A673 (cell line): ENCODE measurements around the gene CYB561D2. TPM values are rescaled to one million over a fixed set of nuclear protein-coding genes. Genes with fewer than 3 reads are reported as not detected.

Source experiments
- BruUV-seq: library from RNA; stranded (reverse); fragments of 400-500 nt; replicated peaks from 2 replicates; lab custom pipeline; 2021; lab: Mats Ljungman, UMichigan
- CTCF ChIA-PET: fragments of 300-600 bp; sonication (Branson Sonifier 250); formaldehyde crosslinking; loops from one replicate; lab custom pipeline; 2022; ENCODE audit warnings: antibody characterized with exemption; lab: Charles Lee
- POLR2A ChIA-PET: fragments of 300-600 bp; sonication (Branson Sonifier 250); formaldehyde crosslinking; loops from one replicate; lab custom pipeline; 2022; ENCODE audit warnings: antibody characterized with exemption; ENCODE audit not compliant: low non-redundant PET; lab: Charles Lee
- DNase-seq: peaks from one replicate; pipeline ENCODE4 v3.0.0-alpha.2; 2015; ENCODE audit warnings: low spot score
- H3K27ac ChIP-seq: fragments of 200-600 bp; sonication (generic); 2 replicates; pipeline ENCODE4 v1.5.1; 2016; ENCODE audit warnings: mixed run types, low read depth, mild to moderate bottlenecking, mixed read lengths, antibody characterized with exemption, low read length; ENCODE audit not compliant: poor library complexity, severe bottlenecking
- H3K27me3 ChIP-seq: fragments of 200-600 bp; sonication (generic); replicated peaks from 2 replicates; pipeline ENCODE4 v1.6.1; 2017; ENCODE audit warnings: mixed run types, low read depth, mild to moderate bottlenecking, mixed read lengths, antibody characterized with exemption, low read length; ENCODE audit not compliant: insufficient read depth, poor library complexity
- H3K36me3 ChIP-seq: fragments of 200-600 bp; sonication (generic); 2 replicates; pipeline ENCODE4 v1.6.1; 2016; ENCODE audit warnings: mixed run types, mild to moderate bottlenecking, mixed read lengths, antibody characterized with exemption, low read length; ENCODE audit not compliant: insufficient read depth, poor library complexity, severe bottlenecking
- H3K4me1 ChIP-seq: fragments of 200-600 bp; sonication (generic); 2 replicates; pipeline ENCODE4 v1.6.1; 2017; ENCODE audit warnings: mixed run types, mild to moderate bottlenecking, mixed read lengths, antibody characterized with exemption, low read length; ENCODE audit not compliant: insufficient read depth, poor library complexity, severe bottlenecking
- H3K4me3 ChIP-seq: fragments of 200-600 bp; sonication (generic); 2 replicates; pipeline ENCODE4 v1.5.1; 2016; ENCODE audit warnings: low read depth, mixed run types, mild to moderate bottlenecking, mixed read lengths, low read length; ENCODE audit not compliant: poor library complexity, severe bottlenecking
- H3K9me3 ChIP-seq: fragments of 200-600 bp; sonication (generic); 2 replicates; pipeline ENCODE4 v1.6.1; 2016; ENCODE audit warnings: mixed run types, low read depth, mild to moderate bottlenecking, mixed read lengths, antibody characterized with exemption, low read length; ENCODE audit not compliant: poor library complexity, severe bottlenecking
- CTCF ChIP-seq: fragments of 300-800, 200-600 bp; sonication (generic); conservative IDR thresholded peaks from 2 replicates; pipeline ENCODE4 v1.5.1; 2017; ENCODE audit warnings: low read depth, mild to moderate bottlenecking, antibody characterized with exemption, low read length, moderate library complexity, mixed read lengths
- EZH2 ChIP-seq: fragments of 200-600 bp; sonication (generic); IDR thresholded peaks from 2 replicates; pipeline ENCODE4 v1.6.1; 2017; ENCODE audit warnings: borderline replicate concordance, low read depth, mild to moderate bottlenecking, mixed read lengths, antibody characterized with exemption, low read length; ENCODE audit not compliant: poor library complexity, severe bottlenecking
- intact Hi-C: fragments of 100-400 bp; cut with micrococcal nuclease; formaldehyde crosslinking; loops from one replicate; pipeline ENCODE4 v1.10.0; 2022; ENCODE audit not compliant: unreplicated experiment
- total RNA-seq: library from RNA; stranded (reverse); gene quantifications from 2 replicates; pipeline ENCODE4 v1.2.3, GENCODE V29; 2021

CYB561D2 gene
- total RNA-seq, 1 experiment from 2014 or later, result 8.2 TPM

- CTCF ChIA-PET, result no interaction called here
- intact Hi-C loops, result loop anchor here (5.0 kb wide), 1 partner anchor 169 kb away; no protein-coding TSS in a partner anchor
- H3K9me3 ChIP-seq, result no peaks in the 10 kb centered on the region
These were observed 22.7 kb downstream of the CYB561D2 start for GRCh38 chr3:50373146-50374051.

GRCh38 chr3:50374363-50375257 lies 23.9 kb downstream of the CYB561D2 start:
- Histone ChIP-seq H3K27me3 (no peaks in the 10 kb centered on the region), H3K9me3 (no peaks in the 10 kb centered on the region), H3K4me1 (no peaks in the 10 kb centered on the region), H3K4me3 (no peak overlapping the region), H3K36me3 (no peaks in the 10 kb centered on the region), H3K27ac (no peak overlapping the region)
- no peak for DNase-seq
- POLR2A ChIA-PET, result no interaction called here
- no TSS peak for BruUV-seq
- TF ChIP-seq CTCF (no peak), EZH2 (no peak)
- CTCF ChIA-PET, result no interaction called here
- intact Hi-C loops, result loop anchor here (5.0 kb wide), 1 partner anchor 168 kb away; no protein-coding TSS in a partner anchor

More at GRCh38 chr3:50373146-50374051, 22.7 kb downstream of the CYB561D2 start:
- no peak overlapping the region for H3K4me3 ChIP-seq
- H3K36me3 ChIP-seq, result no peaks in the 10 kb centered on the region
- POLR2A ChIA-PET, result no interaction called here
- BruUV-seq, result no TSS peak
- DNase-seq, result no peak
- TF ChIP-seq EZH2 (no peak), CTCF (no peak)
- H3K4me1 ChIP-seq, result no peaks in the 10 kb centered on the region
- no peak overlapping the region for H3K27ac ChIP-seq
- no peaks in the 10 kb centered on the region for H3K27me3 ChIP-seq

- no peaks in the 10 kb centered on the region for H3K36me3 ChIP-seq
- CTCF ChIA-PET, result no interaction called here
- no peaks in the 10 kb centered on the region for H3K9me3 ChIP-seq
- DNase-seq, result no peak
- no TSS peak for BruUV-seq
- TF ChIP-seq CTCF (0 out of 2 replicates have a peak, but pooled peaks have one; percentile 34), EZH2 (no peak)
- intact Hi-C loops, result no loop called here
- H3K27ac ChIP-seq, result no peak overlapping the region
- H3K4me3 ChIP-seq, result no peak overlapping the region
- POLR2A ChIA-PET, result no interaction called here
- H3K4me1 ChIP-seq, result no peaks in the 10 kb centered on the region
- no peaks in the 10 kb centered on the region for H3K27me3 ChIP-seq
These were observed 24.7 kb downstream of the CYB561D2 start for GRCh38 chr3:50375258-50375931.
